Middle frontal gyrus (tissue), 1 donor: Measurements from ENCODE around the gene NCF2.
"Not testable (repeated sequence)": the region's sequence is repeated elsewhere in the genome, so short reads cannot be mapped to it uniquely, and the experiment has no call there.

Experiments used
- DNase-seq: peaks from one replicate; pipeline ENCODE4 v3.0.0-alpha.2; 2015; ENCODE audit warnings: low spot score; ENCODE audit errors: extremely low spot score

NCF2 gene

DNA sequence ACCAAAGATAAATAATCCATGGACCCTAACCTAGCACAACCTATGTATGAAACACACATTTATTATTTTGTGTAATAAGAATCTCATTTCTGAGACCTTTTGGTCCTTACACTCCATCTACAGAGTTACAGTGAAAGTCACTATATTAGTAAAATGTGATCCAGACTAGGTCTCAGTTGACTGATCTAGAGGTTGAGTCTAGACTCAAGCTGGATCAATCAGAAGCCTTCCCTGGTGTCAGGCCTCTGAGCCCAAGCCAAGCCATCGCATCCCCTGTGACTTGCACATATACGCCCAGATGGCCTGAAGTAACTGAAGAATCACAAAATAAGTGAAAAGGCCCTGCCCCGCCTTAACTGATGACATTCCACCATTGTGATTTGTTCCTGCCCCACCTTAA, 22.7 kb upstream of the NCF2 start:
- not testable (repeated sequence) for DNase-seq

DNA sequence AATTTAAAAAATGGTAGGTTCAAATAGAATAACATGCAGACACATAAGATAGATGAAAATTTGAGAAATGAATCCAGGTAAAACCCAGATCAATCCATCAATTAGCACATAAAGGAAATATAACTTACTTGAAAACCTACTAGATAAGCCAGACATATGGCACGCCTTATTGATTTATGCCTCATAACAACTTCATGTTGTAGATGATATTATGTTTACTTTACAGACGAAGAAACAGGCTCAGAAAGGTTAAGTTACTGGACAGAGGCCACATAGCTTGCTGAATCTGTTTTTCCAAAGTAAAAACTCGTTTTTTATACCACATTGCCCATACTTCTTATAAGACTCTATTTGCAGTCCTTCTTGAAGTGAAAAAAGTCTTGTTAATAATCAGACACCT, 22.1 kb upstream of the NCF2 start:
- DNase-seq, result no peak

DNA sequence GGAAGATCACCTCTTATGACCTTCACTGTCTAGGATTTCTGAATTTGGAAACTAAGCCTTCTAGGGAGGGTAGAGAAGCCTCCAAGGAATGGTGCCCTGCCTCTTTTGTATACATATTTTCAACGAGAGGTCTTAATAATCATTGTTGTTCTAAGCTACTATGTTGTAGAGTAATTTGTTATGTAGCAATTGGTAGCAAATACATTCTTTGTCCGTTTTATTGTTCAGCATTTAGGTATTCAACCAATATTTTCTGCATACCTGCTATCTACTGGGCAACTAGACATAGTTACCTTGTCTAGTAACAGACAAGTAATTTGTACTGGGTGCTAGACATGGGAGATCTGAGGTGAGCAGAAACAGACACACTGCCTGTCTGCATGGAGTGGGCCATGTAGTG, 20.8 kb upstream of the NCF2 start:
- no peak for DNase-seq

DNA sequence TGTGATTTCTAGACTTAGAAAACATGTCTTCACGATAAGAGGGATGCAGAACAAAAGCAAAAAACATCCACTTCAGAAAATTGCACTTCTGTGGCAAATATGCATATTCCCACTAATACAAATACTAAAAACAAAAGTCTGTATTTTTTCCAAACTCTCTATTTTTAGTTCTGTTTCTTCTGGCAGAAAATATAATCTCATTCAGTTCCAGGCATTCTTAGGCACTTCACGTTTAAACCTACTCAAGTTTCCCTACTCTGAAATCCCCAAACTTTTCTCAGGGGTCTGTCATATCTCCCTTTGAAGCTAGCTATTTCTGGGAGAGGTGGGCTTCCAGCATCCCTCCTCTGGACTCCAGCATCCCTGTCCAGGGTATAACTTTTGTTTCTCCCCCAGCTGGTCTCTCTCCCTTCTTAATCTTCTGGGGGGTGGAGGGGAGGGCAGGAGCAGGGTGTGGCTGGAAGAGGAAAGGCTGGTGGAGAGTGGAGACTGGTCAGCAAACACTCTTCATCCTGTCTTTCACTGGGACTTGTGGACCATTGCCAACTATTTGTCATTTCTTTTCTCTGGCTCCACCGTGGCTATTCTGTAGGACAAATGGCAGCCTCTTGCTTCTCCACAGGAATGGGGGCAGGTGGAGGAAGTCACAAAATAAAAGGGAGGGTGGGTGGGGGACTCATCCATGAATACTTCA, 19.6 kb upstream of the NCF2 start:
- DNase-seq, result no peak

DNA sequence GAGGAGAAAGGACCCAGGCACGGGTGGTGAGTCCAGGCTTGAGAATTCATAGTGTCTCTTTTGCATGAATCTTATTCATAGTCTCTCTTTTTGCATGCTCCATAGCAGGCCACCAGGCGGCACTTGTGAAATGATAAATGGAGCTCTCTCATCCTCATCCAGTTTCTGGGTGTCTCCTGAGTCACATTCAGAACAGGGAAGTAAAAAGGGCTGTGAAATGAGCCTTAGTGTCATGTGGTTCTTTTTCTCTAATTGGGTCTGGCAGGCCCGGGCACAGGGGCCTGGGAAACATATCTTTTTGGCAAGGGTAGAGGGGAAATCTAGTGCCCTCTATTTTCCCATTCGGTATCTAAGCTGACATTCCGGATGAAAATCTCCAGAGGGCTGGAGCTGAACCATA, 19.1 kb upstream of the NCF2 start:
- peak; percentile 74 for DNase-seq

DNA sequence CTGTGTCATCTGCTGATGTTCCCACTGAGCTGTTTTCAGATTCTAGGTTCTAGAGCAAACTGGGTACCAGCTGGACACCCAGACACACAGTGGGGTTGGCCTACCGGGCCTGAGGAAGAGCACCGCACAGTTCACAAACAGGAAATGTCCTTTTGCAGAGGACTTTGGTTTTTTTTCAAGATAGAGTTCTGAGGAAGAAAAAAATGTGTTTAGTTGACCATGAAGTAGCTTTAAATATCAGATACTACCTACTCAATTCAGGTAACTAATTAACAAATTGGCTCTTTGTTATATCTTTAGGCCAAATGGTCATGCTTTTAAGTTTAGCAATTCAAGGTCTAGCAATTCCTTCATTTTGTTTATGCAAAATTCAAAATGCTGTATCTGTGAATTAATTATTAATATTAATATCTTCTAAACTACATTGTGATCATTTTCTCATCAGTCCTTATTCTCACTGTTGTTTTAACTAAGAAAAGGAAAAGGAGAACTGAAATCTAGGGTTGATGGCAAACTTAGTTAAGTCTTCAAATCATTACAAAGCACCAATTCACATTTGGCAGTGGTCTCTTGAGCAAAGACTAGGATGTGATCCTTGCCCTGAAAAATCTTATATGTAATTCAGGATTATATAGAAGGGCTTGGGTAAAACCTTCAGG, 17.2 kb upstream of the NCF2 start:
- DNase-seq, result no peak

DNA sequence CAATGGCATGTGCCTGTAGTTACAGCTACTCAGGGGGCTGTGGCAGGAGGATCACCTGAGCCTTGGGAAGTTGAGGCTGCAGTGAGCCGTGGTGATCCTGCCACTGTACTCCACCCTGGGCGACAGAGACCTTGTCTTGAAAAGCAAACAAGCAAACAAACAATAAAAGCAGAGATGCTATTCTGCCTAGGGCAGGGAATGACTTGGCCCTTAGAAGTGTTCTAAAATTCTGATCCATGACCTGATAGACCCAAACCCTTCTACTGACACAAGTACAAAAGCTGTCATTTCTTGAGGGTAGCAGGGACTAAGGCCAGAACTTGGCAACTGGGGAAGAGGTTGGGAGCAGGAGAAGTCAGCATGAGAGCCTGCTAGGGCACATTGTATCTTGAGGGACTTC, 15.6 kb upstream of the NCF2 start:
- DNase-seq, result no peak

DNA sequence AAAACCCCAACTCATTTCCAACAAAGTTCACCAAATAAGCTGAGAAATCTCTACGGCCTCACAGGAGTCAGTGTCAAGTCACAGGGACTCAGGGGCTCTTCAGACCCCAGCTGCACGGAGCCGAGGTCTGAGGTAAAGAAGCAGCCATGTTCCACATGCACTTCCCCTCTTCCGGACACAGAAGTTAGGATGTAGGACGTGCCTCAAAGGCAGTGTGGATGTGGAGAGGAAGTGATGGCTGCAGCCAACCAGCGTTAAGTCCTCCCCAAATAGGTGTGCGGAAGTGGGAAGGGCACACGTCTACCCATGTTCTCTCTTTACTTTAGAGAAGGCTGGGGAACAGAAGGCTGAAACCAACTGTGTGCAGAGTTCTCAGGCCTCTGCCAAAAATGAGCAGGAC, 14.6 kb upstream of the NCF2 start:
- DNase-seq, result no peak

DNA sequence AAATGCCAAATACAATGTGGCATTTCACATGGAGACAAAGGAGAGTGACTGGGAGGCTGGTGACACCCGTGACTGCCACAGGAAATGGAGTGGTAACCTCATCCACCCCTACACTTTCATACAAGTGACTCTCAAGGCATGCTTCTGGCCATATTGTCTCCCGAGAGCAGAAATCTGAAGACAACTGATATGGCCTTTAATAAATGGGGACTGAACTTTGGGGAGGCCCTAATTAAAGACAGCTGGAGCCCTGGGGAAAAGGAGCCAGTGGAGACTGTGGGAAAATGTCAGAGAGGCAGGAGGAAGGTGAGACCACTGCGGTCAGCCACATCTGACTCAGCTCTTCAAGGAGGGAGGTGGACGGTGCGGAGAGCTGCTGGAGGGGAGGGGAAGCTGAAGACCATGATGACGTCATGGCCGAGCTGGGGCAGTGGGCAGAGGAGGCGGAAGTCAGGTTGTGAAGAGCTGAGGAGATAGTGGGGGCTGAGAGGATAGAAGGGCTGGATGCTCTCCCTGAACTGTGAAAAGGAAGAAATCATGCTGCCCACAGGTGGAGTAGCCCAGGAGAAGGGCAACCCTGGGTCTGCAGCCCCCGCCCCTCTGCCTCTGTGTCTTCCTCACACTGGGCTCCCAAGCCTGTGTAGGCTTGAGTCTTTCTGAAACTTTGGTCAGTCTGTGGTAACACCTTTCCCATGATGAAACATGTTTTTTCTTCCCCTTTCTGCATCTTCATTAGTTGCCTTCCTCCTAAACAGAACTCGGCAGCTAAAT, 14.0 kb upstream of the NCF2 start:
- DNase-seq, result no peak

DNA sequence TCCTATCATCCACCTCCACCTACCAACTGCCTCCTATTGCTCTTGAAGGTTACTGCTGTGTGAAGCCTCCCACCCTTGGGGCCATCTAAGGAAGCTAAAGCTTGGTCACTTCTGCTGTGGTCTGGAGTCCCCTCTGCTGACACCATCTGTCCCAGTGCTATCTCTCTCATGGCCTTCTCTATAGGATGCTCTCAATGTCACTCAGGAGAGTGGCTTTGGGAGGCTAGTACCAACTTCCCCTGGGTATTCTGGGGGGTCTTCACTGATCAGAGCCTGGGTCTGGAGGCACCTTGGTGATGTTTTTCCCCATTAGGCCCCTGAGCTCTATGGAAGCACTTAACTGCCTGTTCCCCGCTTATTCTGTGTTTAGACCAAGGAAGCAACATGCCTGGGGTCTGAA, 12.3 kb upstream of the NCF2 start:
- DNase-seq, result no peak

DNA sequence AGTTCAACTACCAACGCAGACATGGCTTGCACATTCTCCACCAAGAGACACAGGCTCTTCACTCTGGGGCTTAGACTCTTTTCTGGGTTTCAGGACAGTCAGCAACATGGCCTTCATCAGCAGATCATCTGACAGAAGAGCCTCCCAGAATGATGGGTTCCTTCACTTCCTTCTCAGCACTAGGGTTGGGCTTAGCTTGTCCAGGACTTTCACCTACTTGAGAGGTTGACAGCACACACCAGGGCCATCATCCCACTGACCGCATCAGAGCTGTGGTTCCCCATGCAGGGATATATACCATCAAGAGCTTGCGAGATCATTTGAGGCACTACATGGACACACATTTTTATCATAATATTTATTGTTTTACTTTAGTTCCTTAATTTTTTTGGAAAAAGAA, 10.4 kb upstream of the NCF2 start:
- no peak for DNase-seq

DNA sequence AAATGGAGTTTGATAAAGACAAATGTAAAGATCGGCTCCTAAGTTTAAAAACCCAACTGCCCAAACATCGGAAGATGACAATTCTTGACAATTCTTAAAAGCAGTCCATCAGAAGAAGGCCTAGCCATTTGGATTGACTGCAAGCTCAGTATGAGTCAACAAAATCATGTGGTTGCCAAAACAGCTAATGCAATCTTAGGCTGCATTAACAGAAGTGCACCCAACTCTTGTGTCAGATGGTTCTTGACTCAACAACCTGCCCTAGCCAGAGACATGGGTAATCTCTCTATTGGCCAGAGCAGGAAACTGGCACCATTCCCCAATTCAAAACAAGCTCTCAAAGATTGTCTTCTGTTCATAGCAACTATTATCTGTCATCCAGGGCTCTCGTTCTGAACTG, 9.9 kb upstream of the NCF2 start:
- DNase-seq, result no peak

DNA sequence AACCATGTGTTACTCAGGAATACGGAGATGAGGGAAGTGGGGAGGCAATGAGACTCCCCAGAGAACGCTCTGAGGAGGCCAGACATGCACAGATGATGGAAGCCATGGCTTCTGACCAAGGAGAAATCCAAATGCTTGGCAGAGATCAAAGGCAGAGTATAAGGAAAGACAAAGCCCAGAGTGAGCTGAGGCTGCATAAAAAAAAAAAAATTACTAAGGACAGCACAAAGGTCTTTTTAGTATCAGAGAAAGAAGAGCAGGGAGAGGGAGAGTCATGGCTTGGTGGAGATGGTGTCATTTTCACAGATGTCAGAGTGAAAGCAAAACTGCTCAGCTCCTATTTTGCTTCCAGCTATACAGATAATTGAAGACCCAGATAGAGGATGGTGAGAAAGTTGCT, 8.1 kb upstream of the NCF2 start:
- no peak for DNase-seq

DNA sequence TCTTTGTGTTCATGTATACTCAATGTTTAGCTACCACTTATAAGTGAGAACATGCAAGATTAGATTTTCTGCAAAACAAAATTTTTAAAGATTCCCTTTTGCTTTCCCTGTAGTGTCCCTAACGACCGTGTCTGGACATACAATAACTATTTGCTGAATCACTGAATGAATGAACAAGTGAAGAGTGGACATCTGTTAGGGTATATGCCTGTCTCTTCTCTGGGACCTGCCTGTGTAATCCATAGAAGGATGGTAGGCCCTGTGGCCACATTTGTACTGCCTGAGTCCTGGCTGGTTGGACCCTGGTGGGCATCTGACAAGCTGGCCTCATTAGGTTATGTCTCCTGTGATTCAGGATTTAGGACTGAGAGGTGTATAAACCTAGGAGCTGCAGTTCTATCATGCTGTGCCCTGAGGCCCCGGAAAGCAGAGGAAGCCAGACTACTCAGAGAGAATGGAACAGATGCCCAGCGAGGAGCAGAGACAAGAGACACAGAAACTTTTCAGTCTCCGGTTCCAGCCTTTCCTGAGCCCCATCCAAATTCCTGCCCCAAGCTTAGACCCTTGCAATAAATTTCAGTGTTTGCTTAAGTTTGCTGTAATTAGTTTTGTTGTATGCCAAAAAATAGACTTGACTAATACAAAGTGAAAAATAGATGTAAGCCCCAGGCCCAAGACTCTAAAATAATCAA, 7.5 kb upstream of the NCF2 start:
- no peak for DNase-seq

DNA sequence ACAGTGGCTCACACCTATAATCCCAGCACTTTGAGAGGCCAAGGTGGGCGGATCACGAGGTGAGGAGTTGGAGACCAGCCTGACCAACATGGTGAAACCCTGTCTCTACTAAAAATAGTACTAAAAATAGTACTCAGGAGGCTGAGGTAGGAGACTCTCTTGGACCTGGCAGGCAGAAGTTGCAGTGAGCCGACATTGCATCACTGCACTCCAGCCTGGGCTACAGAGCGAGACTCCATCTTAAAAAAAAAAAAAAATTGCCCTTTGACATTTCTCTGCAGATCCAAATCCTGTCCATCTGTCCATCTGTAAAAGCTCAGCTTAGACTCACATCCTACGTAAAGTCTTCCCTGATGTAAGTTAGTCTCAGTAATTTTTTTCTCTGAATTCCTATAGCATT, 6.2 kb upstream of the NCF2 start:
- no peak for DNase-seq

DNA sequence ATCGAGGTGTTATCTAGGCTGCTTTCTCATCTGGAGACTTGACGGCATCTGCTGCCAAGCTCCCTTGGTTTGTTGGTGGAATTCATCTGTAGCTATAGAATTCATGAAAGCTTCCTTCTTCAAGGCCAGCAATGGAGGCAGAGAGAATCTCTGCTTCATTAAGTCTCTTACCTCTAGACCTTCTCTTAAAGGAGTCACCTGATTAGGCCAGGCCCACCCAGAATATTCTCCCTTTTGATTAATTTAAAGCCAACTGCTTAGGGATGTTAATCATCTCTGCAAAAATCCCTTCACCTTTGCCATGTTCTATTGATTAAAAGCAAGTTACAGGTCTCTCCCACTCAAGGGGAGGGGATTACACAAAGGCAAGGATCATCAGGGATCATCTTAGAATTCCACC, 5.3 kb upstream of the NCF2 start:
- no peak for DNase-seq

DNA sequence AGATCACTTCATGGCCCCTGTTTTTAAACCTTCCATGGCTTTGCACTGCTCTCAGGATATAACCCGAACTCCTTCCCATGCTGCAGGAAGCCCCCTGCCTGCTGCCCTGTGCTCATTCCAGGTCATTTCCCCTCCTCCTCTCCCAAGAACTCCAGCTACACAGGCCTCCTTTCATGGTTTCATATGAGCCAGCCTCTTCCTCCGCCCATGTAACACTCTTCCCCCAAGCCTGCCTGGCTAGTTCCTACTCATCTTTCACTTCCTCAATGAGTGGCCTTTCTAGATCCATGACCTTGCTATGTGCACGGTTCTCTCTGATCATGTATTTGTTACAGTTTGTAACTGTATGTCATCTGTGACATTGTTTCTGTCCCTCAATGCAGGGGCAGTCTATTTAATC, 3.1 kb upstream of the NCF2 start:
- DNase-seq, result no peak

DNA sequence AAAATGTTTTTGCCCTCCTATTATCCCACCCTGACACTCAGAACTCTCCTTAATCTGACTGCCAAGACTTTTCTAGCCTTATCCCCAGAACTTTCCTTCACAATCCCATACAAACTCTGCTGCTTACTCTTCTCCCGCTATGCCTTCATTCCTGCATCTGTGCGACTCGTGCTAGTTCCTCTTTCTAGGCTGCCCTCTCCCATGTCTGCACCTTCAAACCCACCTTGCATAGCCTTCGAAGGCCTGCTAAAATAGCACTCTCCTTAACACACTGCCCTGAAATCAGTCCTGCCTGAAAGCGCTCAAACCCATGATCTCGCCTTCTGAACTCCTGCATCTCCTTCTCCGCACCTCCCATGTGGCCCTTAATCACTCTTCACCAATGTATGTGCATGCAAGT, 2.5 kb upstream of the NCF2 start:
- DNase-seq, result no peak

DNA sequence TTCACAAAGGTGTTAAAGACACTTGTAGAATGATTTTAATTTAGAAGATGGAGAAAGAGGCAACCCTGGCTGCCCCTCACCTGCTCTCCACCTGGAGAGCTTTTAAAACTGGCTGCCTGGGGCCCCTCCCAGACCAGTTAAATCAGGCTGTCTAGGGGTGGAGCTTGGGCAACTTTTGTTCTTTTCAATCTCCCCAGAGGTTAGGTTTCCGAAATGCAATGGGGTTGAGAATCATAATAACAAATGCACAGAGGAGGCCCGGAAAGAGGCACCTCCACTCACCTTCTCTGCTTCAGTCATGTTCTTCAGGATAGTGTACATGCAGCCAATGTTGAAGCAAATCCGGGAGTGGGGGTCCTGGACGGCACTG, 400 bp downstream of the NCF2 start:
- no peak for DNase-seq

DNA sequence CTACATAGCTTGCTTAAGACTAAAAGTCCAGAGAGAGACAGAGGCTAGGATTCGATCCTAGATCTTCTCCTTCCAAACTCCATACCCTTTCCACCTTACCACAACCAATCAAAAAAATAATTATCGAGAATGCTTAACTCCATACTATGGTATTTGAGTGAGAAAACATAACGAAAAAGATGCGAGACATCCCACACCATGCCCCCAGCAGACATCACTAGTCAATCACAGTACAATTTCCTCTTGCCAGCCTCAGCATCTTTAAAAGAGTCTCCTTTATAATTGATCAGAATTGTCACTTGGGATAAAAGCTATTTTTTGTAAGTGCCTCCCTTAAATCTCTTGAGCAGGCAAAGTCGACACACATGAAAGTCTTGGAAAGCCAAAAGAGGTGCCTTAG, 875 bp downstream of the NCF2 start:
- DNase-seq, result no peak

DNA sequence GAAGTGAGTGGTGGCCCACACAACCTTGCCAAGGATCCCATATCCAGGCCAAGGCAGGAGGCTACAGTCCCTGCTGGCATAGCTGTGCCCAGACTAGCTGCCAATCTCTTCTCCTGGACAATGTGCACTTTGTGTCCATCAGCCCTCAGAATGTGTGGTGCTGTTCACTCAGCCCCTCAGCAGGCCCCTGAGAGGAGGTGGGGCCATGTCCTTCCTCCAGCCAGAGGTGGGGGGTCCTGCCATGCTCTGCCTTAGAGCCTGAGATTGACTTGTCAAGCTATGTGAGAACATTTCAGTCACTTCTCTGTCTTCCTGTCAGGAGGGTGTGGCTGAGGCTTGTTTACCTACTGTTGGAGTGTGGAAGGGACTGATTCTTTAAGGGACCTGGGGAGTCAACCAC, 1.4 kb downstream of the NCF2 start:
- no peak for DNase-seq

DNA sequence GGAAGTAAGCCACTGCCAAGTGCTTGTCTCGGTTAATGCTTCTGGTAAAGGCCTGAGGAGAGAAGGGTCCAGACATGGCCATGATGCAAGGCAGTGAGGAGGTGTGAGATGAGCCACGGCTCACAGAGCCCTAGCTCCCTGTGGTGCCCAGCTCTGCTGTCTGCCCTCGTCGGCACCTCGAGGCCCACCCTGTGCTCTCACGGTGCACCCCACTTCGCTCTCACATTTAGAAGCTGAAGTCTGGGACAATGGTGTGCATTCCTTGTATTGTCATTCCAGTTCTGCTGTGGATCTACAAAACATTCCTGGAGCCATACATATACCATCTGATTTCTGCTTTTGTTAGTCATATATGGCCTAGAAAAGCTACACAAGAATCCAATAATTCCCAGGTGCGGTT, 3.3 kb downstream of the NCF2 start:
- DNase-seq, result no peak
